Measurements from ENCODE around the gene CLIP2. TPM values are rescaled to one million over a fixed set of nuclear protein-coding genes. Genes with fewer than 3 reads are reported as not detected.

CLIP2 gene
- total and polyA plus RNA-seq, 2 of the 4 experiments (the other 2 are of a cell fraction): 18.1 to 20.7 TPM

DNA sequence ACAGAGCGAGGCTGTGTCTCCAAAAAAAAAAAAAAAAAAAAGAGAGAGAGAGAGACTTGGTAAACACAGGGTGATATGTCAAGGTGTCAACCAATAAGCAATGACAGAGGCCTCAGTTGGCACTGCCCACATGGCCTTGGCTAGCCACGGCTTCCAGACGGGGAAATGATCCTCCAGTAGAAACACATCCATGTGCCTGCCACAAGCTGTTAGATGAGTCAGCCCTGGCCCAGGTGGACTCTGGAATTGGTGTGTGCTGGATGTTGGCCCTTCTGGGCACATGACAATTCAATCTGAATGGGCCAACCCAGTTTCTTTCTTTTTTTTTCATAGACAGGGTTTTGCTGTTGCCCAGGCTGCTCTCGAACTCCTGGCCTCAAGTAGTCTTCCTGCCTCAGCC, 48.7 kb upstream of the CLIP2 start:
- dilution Hi-C loops (cut with HindIII; ENCODE audit: low sequenced_read_pairs, unreplicated experiment): no loop called here
- Histone ChIP-seq H4K91ac (ENCODE audit: insufficient read depth, low read depth, low read length) (no peak overlapping the region), H3K79me1 (ENCODE audit: low read depth in 1 of 2, low read length in 2 of 2) (peaks cover 0 to 10% of the 10 kb centered on the region in 2 experiments; a peak in 3 of 4 replicates)

More for the DNA sequence above, 48.7 kb upstream of the CLIP2 start:
- intact Hi-C loops (cut with micrococcal nuclease): no loop called here
- in situ Hi-C loops (cut with MboI; ENCODE audit: low sequenced_read_pairs): loop anchor here (25.0 kb wide), 1 partner anchor 122 kb away; no protein-coding TSS in a partner anchor
- no peak for DNase-seq
- Histone ChIP-seq H3K4me2 (ENCODE audit: low read depth, low read length) (no peak overlapping the region), H3K56ac (ENCODE audit: extremely low read depth, insufficient read depth, low read length) (no peak overlapping the region), H2BK15ac (ENCODE audit: low read depth, low read length) (no peak overlapping the region), H3K27ac (ENCODE audit: insufficient read depth, low read length) (no peak overlapping the region), H3K27me3 (ENCODE audit: control insufficient read depth, insufficient read depth, low read length) (no peaks in the 10 kb centered on the region), H3K4me3 (ENCODE audit: insufficient read depth, low read depth, low read length) (no peak overlapping the region), H3K4me1 (ENCODE audit: control insufficient read depth, insufficient read depth, low read length) (no peaks in the 10 kb centered on the region), H2AFZ (replicated peaks; ENCODE audit: low read length, poor library complexity) (no peak overlapping the region), H3K36me3 (ENCODE audit: control insufficient read depth, insufficient read depth, low read length) (peaks cover 41% of the 10 kb centered on the region), H2AK5ac (ENCODE audit: low read depth, low read length) (no peak overlapping the region), H4K8ac (ENCODE audit: low read depth in 2 of 2, low read length in 2 of 2) (no peak overlapping the region), H4K5ac (ENCODE audit: low read depth, low read length) (no peak overlapping the region), H3K9me3 (ENCODE audit: control insufficient read depth, insufficient read depth, low read length) (no peaks in the 10 kb centered on the region), H3K9me1 (ENCODE audit: insufficient read depth, low read length) (no peaks in the 10 kb centered on the region; the same call in 1 of the 2 replicates), H2BK20ac (ENCODE audit: low read depth, low read length) (no peak overlapping the region), H3K9ac (ENCODE audit: low read depth, low read length) (no peak overlapping the region), H4K20me1 (ENCODE audit: insufficient read depth, low read length) (0 out of 2 replicates have a peak, but pooled peaks cover 3% of the 10 kb centered on the region), H3K18ac (ENCODE audit: low read depth, low read length) (no peak overlapping the region), H3K23ac (ENCODE audit: low read depth, low read length) (no peak overlapping the region), H3K14ac (replicated peaks; ENCODE audit: low read depth, low read length) (no peak overlapping the region), H3K4ac (ENCODE audit: low read depth, low read length) (no peak overlapping the region), H2BK120ac (ENCODE audit: low read depth, low read length) (no peak overlapping the region), H2BK5ac (ENCODE audit: low read depth, low read length, poor library complexity, severe bottlenecking) (no peak overlapping the region), H2AK9ac (replicated peaks; ENCODE audit: low read depth, low read length, poor library complexity) (no peak overlapping the region)
- TF ChIP-seq, protein P1, sequence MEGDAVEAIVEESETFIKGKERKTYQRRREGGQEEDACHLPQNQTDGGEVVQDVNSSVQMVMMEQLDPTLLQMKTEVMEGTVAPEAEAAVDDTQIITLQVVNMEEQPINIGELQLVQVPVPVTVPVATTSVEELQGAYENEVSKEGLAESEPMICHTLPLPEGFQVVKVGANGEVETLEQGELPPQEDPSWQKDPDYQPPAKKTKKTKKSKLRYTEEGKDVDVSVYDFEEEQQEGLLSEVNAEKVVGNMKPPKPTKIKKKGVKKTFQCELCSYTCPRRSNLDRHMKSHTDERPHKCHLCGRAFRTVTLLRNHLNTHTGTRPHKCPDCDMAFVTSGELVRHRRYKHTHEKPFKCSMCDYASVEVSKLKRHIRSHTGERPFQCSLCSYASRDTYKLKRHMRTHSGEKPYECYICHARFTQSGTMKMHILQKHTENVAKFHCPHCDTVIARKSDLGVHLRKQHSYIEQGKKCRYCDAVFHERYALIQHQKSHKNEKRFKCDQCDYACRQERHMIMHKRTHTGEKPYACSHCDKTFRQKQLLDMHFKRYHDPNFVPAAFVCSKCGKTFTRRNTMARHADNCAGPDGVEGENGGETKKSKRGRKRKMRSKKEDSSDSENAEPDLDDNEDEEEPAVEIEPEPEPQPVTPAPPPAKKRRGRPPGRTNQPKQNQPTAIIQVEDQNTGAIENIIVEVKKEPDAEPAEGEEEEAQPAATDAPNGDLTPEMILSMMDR (conservative IDR thresholded peaks at IDR 0.05; ENCODE audit: low read depth, low read length): no peak
- TF ChIP-seq POLR2A (IDR thresholded peaks at IDR 0.05; ENCODE audit: low read depth, low read length) (no peak), RCOR1 (IDR thresholded peaks at IDR 0.05; ENCODE audit: insufficient replicate concordance, low read length) (no peak), CHD1 (IDR thresholded peaks at IDR 0.05; ENCODE audit: low read depth, low read length) (no peak), CEBPB (IDR thresholded peaks at IDR 0.05; ENCODE audit: low read depth, low read length) (no peak), BHLHE40 (IDR thresholded peaks at IDR 0.05; ENCODE audit: low read depth, low read length) (no peak), RFX5 (IDR thresholded peaks at IDR 0.05; ENCODE audit: low read depth, low read length) (no peak), MAFK (IDR thresholded peaks at IDR 0.05; ENCODE audit: low read depth, low read length) (no peak), MXI1 (IDR thresholded peaks at IDR 0.05; ENCODE audit: borderline replicate concordance, low read depth, low read length) (no peak), RAD21 (IDR thresholded peaks at IDR 0.05; ENCODE audit: low read length) (no peak), NFE2L2 (IDR thresholded peaks at IDR 0.05; ENCODE audit: low read depth, low read length) (no peak), SMC3 (IDR thresholded peaks at IDR 0.05; ENCODE audit: low read depth, low read length) (no peak), MAZ (IDR thresholded peaks at IDR 0.05; ENCODE audit: borderline replicate concordance, low read depth, low read length) (no peak), FOS (IDR thresholded peaks at IDR 0.05; ENCODE audit: low read depth, low read length) (no peak)
- TF ChIP-seq, protein P2, sequence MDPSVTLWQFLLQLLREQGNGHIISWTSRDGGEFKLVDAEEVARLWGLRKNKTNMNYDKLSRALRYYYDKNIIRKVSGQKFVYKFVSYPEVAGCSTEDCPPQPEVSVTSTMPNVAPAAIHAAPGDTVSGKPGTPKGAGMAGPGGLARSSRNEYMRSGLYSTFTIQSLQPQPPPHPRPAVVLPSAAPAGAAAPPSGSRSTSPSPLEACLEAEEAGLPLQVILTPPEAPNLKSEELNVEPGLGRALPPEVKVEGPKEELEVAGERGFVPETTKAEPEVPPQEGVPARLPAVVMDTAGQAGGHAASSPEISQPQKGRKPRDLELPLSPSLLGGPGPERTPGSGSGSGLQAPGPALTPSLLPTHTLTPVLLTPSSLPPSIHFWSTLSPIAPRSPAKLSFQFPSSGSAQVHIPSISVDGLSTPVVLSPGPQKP (IDR thresholded peaks at IDR 0.05; ENCODE audit: borderline replicate concordance, low read depth, low read length): no peak
- TF ChIP-seq, protein P3, sequence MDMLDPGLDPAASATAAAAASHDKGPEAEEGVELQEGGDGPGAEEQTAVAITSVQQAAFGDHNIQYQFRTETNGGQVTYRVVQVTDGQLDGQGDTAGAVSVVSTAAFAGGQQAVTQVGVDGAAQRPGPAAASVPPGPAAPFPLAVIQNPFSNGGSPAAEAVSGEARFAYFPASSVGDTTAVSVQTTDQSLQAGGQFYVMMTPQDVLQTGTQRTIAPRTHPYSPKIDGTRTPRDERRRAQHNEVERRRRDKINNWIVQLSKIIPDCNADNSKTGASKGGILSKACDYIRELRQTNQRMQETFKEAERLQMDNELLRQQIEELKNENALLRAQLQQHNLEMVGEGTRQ (IDR thresholded peaks at IDR 0.05; ENCODE audit: low read depth, low read length): no peak
- no CpG with 5 or more reads among the region's 4 CpGs for WGBS, 2 experiments (ENCODE audit: extremely low coverage in 2 of 2, insufficient read length in 1 of 2)
- BruUV-seq (replicated peaks): no TSS peak
- no peak for ATAC-seq (ENCODE audit: low read depth)
- POLR2A ChIA-PET (ENCODE audit: unreplicated experiment): no interaction called here
- CTCF ChIA-PET: no interaction called here
